ENCODE results near the gene NXN.

Gene NXN

DNA sequence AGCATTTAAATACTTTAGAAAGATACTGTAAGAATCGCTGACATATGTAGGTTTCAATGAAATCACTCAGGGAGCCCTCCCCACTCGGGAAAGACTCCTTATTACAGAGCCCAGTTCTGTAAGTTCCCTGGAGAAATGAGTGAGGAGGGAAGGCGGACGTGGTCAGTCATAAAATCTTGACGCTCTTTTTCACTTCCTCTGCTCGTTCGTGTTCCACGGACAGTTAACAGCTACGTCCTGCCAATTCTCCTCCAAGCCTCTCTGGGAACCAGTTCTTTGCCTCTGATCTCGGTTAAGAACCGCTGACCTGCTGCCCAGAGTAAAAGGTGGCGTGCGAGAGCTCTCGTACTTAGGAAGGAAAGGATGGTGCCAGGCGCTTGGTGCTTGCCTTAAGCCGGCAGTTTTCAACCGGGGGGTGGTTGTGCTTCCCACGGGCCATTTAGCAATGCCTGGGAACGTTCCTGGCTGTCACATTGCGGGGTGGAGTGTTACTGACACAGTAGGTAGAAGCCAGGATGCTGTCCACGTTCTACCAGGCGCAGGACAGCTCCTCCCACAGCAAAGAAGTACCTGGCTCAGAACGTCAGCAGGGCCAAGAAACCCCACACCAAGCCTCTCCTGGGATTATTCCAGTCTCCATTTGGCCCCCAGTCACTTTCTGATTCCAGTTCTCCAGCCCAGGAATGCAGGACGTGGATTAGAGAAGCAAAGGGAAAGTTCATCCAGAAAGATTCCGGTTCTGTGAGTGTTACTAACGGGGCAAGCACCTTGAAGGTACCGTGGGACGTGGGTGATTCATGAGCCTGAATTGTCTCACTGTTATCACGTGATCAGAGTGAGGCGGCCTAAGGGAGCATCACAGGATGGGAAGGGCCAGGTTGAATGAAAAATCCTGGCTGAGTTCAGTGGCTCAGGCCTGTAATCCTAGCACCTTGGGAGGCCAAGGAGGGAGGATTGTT lies 109.7 kb downstream of the NXN start:
- TF ChIP-seq GATA2 (IDR thresholded peaks at IDR 0.05; ENCODE audit: low read depth, low read length) (no peak), GATA3 (IDR thresholded peaks at IDR 0.05; ENCODE audit: low read depth, low read length) (no peak)

DNA sequence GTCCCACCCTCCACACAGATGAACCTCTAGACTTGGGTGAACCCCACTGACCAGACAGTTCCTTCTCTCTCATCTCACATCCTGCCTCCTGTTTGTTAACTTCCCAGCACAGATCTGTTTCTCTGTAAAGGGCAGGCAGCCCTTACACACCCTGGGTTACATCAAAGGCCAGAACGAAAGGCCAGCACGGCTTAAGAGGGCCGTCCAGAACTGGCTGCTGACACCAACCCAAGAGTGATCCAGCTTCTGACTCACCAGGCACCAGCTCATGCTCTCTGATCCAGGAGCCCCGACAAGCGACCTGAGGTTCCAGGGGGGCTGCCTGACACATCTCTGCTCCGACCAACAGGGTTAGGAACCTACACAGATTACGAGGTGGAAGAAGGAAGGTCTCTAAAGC lies 110.5 kb downstream of the NXN start:
- no peak for TF ChIP-seq GATA3 (IDR thresholded peaks at IDR 0.05; ENCODE audit: low read depth, low read length)
- no peak for TF ChIP-seq GATA2 (IDR thresholded peaks at IDR 0.05; ENCODE audit: low read depth, low read length)

- no peak for TF ChIP-seq GATA3 (IDR thresholded peaks at IDR 0.05; ENCODE audit: low read depth, low read length)
- no peak for TF ChIP-seq GATA2 (IDR thresholded peaks at IDR 0.05; ENCODE audit: low read depth, low read length)
These were observed 111.6 kb downstream of the NXN start for GRCh38 chr17:867896-868489.

DNA sequence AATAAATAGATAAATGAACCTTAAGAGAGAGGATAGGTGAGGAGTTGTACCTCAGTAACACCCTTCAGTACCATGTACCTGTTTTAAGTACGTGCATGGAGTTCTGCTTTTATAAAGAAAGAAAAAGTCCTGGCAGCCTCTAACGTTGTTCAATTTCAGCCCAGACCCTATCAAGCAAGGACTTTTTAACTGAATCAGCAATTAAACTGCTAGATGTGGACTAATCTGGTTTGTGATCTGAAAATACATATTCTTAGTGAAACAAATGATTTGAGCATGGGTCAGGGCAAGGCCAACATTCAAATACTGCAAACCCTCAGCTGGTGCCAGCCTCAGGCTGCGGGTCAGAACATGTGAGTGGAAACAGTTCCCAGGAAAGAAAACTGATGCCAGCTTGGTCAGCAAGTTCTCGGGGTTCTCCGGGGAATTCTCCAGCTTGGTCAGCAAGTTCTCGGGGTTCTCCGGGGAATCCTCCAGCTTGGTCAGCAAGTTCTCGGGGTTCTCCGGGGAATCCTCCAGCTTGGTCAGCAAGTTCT lies 112.9 kb downstream of the NXN start:
- TF ChIP-seq GATA2 (IDR thresholded peaks at IDR 0.05; ENCODE audit: low read depth, low read length) (no peak), GATA3 (IDR thresholded peaks at IDR 0.05; ENCODE audit: low read depth, low read length) (no peak)

- TF ChIP-seq GATA2 (IDR thresholded peaks at IDR 0.05; ENCODE audit: low read depth, low read length) = peak; percentile 9; the same call in 1 of the 2 replicates
- no peak for TF ChIP-seq GATA3 (IDR thresholded peaks at IDR 0.05; ENCODE audit: low read depth, low read length)
These were observed 115.3 kb downstream of the NXN start for GRCh38 chr17:864315-864714.

DNA sequence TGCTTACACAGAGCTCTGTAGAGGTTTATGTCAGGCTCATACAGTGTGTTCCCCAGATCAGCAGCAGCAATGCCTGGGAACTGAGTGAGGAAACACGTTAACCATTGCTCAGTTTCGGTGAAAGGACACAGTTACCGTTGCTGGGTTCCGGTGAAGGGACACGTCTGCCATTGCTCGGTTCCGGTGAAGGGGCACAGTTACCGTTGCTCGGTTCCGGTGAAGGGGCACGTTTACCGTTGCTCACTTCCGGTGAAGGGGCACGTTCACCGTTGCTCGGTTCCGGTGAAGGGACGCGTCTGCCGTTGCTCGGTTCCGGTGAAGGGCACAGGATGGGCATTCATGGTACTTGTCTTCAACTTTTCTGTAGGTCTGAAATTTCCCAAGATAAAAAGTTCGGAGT lies 115.7 kb downstream of the NXN start:
- TF ChIP-seq GATA3 (IDR thresholded peaks at IDR 0.05; ENCODE audit: low read depth, low read length) = no peak
- no peak for TF ChIP-seq GATA2 (IDR thresholded peaks at IDR 0.05; ENCODE audit: low read depth, low read length)

- TF ChIP-seq GATA2 (IDR thresholded peaks at IDR 0.05; ENCODE audit: low read depth, low read length) = no peak
These were observed 117.0 kb downstream of the NXN start for GRCh38 chr17:862582-862981.

GRCh38 chr17:861364-861763 lies 118.2 kb downstream of the NXN start:
- TF ChIP-seq GATA3 (IDR thresholded peaks at IDR 0.05; ENCODE audit: low read depth, low read length) (no peak), GATA2 (IDR thresholded peaks at IDR 0.05; ENCODE audit: low read depth, low read length) (no peak)

- no peak for TF ChIP-seq GATA2 (IDR thresholded peaks at IDR 0.05; ENCODE audit: low read depth, low read length)
- TF ChIP-seq GATA3 (IDR thresholded peaks at IDR 0.05; ENCODE audit: low read depth, low read length) = no peak
These were observed 118.8 kb downstream of the NXN start for GRCh38 chr17:860805-861204.

GRCh38 chr17:859824-860195 lies 119.8 kb downstream of the NXN start:
- TF ChIP-seq GATA2 (IDR thresholded peaks at IDR 0.05; ENCODE audit: low read depth, low read length) (no peak), GATA3 (IDR thresholded peaks at IDR 0.05; ENCODE audit: low read depth, low read length) (no peak)

GRCh38 chr17:859061-859823 lies 120.3 kb downstream of the NXN start:
- TF ChIP-seq GATA3 (IDR thresholded peaks at IDR 0.05; ENCODE audit: low read depth, low read length) (no peak), GATA2 (IDR thresholded peaks at IDR 0.05; ENCODE audit: low read depth, low read length) (no peak)

- TF ChIP-seq GATA2 (IDR thresholded peaks at IDR 0.05; ENCODE audit: low read depth, low read length) (no peak), GATA3 (IDR thresholded peaks at IDR 0.05; ENCODE audit: low read depth, low read length) (no peak)
These were observed 123.4 kb downstream of the NXN start for GRCh38 chr17:856149-856548.

DNA sequence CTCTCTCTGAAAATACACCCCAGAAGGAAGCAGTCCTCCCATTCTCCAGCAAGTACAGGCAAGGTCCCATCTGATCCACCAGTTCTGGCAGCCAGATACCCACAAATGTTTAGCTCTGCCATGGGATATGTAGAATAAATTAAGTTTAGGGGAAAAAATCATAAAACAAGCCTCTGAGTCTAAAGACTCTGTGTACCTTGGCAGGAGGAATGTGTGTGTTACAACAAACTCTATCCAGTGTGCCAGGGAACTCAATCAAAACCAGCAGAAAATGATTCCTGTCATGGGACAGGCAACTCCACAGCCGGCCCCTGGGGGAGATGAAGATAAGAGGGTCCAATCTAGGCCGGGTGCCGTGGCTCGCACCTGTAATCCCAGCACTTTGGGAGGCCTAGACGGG lies 124.0 kb downstream of the NXN start:
- TF ChIP-seq GATA3 (IDR thresholded peaks at IDR 0.05; ENCODE audit: low read depth, low read length) = no peak
- TF ChIP-seq GATA2 (IDR thresholded peaks at IDR 0.05; ENCODE audit: low read depth, low read length) = no peak

DNA sequence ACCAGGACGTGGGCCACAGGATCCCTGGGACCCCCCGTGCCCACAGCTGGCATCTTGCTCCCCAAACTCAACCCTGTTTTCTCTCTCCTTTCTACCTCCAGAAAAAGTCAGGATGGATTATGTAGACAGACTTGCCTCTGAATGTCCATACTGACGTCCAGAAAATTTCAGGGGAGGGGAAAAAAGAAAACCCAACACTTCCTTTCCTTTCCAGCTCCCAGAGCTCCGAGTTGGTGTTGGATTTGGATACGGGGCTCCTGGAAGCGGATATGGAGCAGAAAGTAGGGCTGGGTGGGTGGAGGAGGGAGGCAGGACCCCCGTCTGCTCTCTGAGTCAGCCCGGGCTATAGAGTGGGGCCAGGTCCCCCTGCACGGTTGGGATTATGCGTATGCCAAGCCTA lies 127.2 kb downstream of the NXN start:
- TF ChIP-seq GATA2 (IDR thresholded peaks at IDR 0.05; ENCODE audit: low read depth, low read length) = no peak
- no peak for TF ChIP-seq GATA3 (IDR thresholded peaks at IDR 0.05; ENCODE audit: low read depth, low read length)
